ENCODE results near the gene AVPI1.
"Not testable (repeated sequence)": the region's sequence is repeated elsewhere in the genome, so short reads cannot be mapped to it uniquely, and the experiment has no call there.

AVPI1 gene

GRCh38 chr10:97685395-97685958 is 1.6 kb downstream of the AVPI1 start:
- DNase-seq, result peak; percentile 44
- in situ Hi-C loops (cut with HindIII; ENCODE audit: low pct_ligation_motif_present, low pct_unique_long_range_greater_than_20kb, low sequenced_read_pairs), result no loop called here

DNA sequence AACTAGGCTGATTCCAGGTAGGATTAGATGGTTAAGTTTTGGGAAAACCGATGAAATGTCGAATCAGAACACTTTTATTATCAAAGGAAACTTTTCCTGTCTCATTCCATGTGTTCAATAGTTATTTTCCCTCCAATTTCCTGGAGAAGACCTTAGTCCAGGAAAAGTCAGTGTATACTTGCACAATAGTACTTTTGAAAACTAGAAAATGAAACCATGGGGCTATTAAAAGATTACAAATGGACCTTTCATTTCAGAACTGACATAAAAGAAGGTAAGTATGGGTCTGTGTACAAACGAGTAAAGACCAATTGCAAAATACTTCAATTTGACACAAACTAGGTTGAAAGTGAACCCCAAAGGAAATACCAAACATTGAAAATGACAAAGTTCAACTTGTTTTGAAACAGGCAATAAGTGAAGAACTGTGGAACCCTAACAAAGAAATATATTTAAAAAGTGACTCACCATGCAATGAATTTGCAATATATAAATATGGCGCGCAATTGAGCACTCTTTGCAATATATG is 2.1 kb downstream of the AVPI1 start:
- no peak for DNase-seq
- in situ Hi-C loops (cut with HindIII; ENCODE audit: low pct_ligation_motif_present, low pct_unique_long_range_greater_than_20kb, low sequenced_read_pairs), result no loop called here

GRCh38 chr10:97684368-97684713 is 2.7 kb downstream of the AVPI1 start:
- DNase-seq; in situ Hi-C loops (cut with HindIII; ENCODE audit: low pct_ligation_motif_present, low pct_unique_long_range_greater_than_20kb, low sequenced_read_pairs): not testable (repeated sequence)

DNA sequence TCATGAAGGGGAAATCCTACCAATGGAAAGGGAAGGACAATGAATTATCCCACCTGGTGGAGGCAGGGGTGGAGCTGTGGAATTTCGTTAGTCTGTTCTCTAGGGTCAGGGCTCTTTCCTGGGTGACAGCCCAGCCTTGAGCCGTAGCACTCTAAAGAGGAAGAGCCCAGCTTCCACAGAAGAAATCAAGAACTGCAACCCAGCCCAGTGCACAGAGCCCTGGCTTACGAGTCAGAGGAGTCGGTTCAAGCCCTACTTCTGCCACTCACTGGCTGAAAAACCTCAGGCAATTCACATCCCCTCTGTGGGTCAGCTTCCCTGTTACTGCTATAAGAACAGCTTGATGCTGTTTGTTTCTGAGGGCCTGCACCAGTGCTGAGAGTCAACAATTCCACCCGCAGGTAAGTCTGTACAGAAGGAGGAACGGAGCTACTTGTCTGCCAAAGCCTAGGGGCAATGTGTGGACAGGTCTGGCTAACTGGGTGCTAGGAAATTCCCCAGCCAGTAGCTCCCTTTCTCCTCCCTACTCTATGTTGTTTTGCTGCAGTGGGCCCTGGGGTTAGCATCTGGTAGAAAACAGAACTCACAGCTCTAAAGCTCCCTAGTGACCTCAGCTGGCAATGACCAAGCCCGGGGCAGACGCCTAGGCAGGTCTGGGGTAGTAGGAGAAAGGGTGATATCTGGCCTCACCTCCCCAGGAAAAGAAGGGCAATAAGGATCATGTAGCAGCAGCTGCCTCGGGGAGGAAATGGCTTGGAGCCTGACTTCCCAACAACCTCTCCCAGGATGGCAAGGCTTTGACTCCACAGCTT is 3.3 kb downstream of the AVPI1 start:
- peak; percentile 42 for DNase-seq
- in situ Hi-C loops (cut with HindIII; ENCODE audit: low pct_ligation_motif_present, low pct_unique_long_range_greater_than_20kb, low sequenced_read_pairs), result no loop called here

- in situ Hi-C loops (cut with HindIII; ENCODE audit: low pct_ligation_motif_present, low pct_unique_long_range_greater_than_20kb, low sequenced_read_pairs), result no loop called here
- DNase-seq, result no peak
These were observed 5.0 kb downstream of the AVPI1 start for GRCh38 chr10:97682042-97682441.

DNA sequence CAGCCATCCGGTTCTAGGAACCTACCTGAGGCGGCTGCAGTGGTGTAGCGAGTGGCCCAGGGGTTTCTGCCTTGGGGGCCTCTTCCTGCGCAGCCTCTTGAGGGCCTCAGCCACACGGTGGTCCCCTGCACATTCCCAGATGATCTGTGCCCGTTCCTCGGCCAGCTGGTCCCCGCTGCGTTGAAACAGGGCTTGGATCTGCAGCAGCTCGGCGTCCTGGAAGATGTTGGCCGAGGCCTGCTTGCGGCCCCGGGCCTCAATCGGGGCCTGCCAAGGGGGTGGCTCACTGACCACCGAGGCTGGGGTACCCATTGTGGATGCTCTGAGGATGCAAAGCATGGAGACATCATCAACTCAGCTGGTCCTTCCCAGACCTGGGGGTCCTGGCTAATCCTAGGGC is 7.4 kb downstream of the AVPI1 start:
- no peak for DNase-seq
- in situ Hi-C loops (cut with HindIII; ENCODE audit: low pct_ligation_motif_present, low pct_unique_long_range_greater_than_20kb, low sequenced_read_pairs), result no loop called here

GRCh38 chr10:97676770-97677581 is 10.1 kb downstream of the AVPI1 start:
- in situ Hi-C loops (cut with HindIII; ENCODE audit: low pct_ligation_motif_present, low pct_unique_long_range_greater_than_20kb, low sequenced_read_pairs), result no loop called here
- peak; percentile 55 for DNase-seq

GRCh38 chr10:97675222-97675621 is 11.8 kb downstream of the AVPI1 start:
- in situ Hi-C loops (cut with HindIII; ENCODE audit: low pct_ligation_motif_present, low pct_unique_long_range_greater_than_20kb, low sequenced_read_pairs), result no loop called here
- DNase-seq, result no peak

DNA sequence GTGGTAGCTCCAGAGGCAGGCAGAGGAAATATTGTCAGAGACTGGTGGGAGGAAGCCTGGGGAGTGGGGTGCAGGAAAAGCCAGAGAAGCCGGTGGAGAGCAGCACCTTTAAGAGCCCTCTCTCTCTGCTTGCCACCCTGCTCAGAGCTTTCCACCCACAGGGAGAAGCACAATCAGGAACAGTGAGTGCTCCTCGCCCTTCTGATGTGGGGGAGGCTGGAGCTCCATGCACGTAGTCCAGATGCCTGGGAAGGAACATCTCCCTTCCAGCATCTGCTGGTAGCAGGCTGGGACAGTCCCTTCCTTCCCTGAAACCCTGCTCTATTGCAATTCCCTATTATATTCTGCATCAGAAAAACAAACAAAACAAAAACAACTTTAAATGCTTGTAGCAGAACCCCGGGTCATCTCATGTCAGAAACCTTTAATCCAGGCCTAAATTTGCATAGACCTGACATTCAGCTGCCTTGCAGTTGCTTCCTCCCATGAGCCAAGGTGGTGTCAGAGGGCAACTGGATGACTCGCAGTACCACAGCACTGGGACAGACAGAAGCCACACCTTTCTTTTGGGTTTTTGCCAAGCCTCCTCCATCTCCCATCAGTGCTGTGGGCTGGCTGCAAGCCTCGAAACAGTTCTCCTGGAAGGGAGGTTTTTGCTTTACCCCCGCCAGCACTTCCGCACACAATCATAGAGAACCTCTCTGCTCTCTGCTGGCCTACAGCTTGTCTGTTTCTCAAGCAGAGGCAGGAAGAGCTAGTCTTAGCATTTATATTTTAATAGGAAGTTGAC is 13.1 kb downstream of the AVPI1 start:
- peak; percentile 86 for DNase-seq
- in situ Hi-C loops (cut with HindIII; ENCODE audit: low pct_ligation_motif_present, low pct_unique_long_range_greater_than_20kb, low sequenced_read_pairs), result no loop called here

- DNase-seq, result no peak
- in situ Hi-C loops (cut with HindIII; ENCODE audit: low pct_ligation_motif_present, low pct_unique_long_range_greater_than_20kb, low sequenced_read_pairs), result no loop called here
These were observed 17.5 kb downstream of the AVPI1 start for GRCh38 chr10:97669571-97669970.

DNA sequence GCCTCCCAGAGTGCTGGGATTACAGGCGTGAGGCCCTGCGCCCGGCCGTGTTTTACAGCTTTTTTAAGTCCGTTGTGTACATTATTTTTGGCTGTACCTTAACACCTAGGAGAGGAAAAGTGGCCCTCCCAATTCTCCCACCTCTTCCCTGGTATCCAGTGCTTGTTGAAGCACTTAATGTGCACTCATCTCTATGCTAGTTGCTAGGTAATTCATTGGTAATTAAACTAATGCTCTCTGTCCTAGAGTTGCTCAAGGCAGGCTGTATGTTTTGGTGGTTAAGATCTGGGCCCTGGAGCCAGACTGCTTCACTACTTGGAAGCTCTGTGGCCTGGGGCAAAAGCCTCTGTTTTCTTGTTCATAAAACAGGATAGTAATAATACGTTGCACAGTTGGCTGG is 19.6 kb downstream of the AVPI1 start:
- DNase-seq, result no peak
- in situ Hi-C loops (cut with HindIII; ENCODE audit: low pct_ligation_motif_present, low pct_unique_long_range_greater_than_20kb, low sequenced_read_pairs), result no loop called here

DNA sequence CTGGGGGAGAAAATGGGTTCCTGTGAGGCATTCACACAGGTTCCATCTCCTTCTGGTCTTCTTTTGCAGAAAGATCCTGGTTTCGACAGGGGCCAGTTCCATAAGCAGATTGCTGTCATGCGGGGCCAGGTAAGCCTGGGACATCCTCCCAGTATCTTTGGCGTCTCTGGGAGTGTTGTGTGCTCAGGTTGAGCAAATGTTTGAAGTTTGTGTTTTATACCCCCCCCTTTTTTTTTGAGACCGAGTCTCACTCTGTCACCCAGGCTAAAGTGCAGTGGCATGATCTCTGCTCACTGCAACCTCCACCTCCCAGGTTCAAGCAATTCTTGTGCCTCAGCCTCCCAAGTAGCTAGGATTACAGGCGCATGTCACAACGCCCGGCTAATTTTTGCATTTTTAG is 20.0 kb downstream of the AVPI1 start:
- in situ Hi-C loops (cut with HindIII; ENCODE audit: low pct_ligation_motif_present, low pct_unique_long_range_greater_than_20kb, low sequenced_read_pairs), result no loop called here
- DNase-seq, result no peak

DNA sequence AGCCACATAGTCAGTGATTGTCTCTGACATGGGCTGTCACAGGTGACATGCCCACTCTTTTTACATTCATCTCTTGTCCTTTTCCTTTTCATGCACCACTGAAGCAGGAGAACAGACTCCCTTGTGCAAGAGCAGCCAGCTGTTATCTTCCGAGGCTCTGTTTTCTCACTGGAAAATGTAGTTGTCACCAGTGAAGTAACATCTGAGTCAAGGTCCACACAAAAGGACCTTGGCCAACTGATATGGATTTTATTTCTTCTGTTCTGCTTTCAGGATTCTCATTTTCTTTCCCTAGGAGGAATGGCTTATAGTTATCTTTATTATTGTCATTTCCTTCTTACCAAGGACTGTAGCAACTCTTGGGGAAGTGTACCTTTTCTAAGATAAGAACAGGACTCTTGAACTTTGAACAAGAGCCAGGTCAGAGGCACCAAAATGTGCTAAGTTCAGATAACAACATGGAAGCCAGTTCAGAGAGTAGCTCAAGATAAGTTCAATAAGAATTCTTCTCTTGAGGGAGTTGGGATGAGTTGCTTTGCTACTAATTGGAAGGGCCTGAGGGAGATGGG is 22.7 kb downstream of the AVPI1 start:
- in situ Hi-C loops (cut with HindIII; ENCODE audit: low pct_ligation_motif_present, low pct_unique_long_range_greater_than_20kb, low sequenced_read_pairs), result no loop called here
- no peak for DNase-seq

DNA sequence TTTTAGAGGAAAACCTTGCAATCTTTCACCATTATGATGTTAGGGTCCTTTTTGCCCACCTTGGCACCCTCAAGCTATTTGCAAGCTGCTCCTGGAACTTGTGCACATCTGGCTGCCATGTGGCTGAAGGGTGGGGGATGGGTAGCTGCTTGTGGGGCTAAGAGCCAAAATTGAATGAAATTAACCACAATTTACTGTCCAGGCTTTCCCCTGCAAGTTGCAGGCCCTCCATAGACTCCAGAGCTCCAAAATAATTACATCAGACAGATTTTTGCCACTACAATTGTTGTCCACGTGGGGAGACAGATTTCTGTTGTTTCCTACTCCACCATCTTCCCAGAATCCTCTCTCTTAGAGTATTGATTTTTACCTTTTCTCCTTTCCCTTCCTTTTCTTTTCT is 27.5 kb downstream of the AVPI1 start:
- no peak for DNase-seq
- in situ Hi-C loops (cut with HindIII; ENCODE audit: low pct_ligation_motif_present, low pct_unique_long_range_greater_than_20kb, low sequenced_read_pairs), result no loop called here

GRCh38 chr10:97656777-97657176 is 30.3 kb downstream of the AVPI1 start:
- DNase-seq, result no peak
- in situ Hi-C loops (cut with HindIII; ENCODE audit: low pct_ligation_motif_present, low pct_unique_long_range_greater_than_20kb, low sequenced_read_pairs), result no loop called here

- no peak for DNase-seq
- in situ Hi-C loops (cut with HindIII; ENCODE audit: low pct_ligation_motif_present, low pct_unique_long_range_greater_than_20kb, low sequenced_read_pairs), result no loop called here
These were observed 35.3 kb downstream of the AVPI1 start for GRCh38 chr10:97651773-97652172.

- no peak for DNase-seq
- in situ Hi-C loops (cut with HindIII; ENCODE audit: low pct_ligation_motif_present, low pct_unique_long_range_greater_than_20kb, low sequenced_read_pairs), result no loop called here
These were observed 36.3 kb downstream of the AVPI1 start for GRCh38 chr10:97650726-97651125.

DNA sequence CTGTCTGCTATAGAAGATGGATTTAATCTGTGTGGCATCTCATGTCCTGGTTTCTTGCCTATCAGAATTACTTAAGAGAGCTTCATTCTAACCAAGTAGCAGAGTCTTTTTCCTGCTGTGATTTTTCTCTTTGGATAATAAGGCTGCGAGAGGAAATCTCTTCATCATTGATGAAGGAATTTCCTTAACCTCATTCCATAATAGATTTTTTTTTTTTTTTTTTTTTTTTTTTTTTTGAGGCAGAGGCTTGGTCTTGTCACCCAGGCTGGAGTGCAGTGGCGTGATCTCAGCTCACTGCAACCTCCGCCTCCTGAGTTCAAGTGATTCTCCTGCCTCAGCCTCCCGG is 37.7 kb downstream of the AVPI1 start:
- in situ Hi-C loops (cut with HindIII; ENCODE audit: low pct_ligation_motif_present, low pct_unique_long_range_greater_than_20kb, low sequenced_read_pairs); DNase-seq: not testable (repeated sequence)
